ENCODE measurements around the gene WNT9B.

WNT9B gene

DNA sequence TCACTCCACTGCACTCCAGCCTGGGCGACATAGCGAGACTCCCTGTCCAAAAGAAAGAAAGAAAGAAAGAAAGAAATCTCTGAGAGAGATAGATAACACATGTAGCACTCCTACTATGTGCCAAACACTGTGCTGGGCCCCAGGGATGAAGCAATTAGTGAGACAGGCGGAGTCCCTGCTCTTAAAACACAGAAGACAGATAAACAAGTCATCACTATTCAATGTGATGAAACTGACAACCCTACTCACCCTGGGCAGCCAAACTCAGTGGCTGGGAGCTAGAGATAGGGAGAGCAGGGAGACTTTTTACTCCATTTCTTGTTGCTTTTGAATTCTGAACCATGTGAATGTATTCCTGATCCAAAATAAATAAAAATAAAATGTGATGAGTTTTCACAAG lies 36.3 kb downstream of the WNT9B start:
- TF ChIP-seq, protein P1, sequence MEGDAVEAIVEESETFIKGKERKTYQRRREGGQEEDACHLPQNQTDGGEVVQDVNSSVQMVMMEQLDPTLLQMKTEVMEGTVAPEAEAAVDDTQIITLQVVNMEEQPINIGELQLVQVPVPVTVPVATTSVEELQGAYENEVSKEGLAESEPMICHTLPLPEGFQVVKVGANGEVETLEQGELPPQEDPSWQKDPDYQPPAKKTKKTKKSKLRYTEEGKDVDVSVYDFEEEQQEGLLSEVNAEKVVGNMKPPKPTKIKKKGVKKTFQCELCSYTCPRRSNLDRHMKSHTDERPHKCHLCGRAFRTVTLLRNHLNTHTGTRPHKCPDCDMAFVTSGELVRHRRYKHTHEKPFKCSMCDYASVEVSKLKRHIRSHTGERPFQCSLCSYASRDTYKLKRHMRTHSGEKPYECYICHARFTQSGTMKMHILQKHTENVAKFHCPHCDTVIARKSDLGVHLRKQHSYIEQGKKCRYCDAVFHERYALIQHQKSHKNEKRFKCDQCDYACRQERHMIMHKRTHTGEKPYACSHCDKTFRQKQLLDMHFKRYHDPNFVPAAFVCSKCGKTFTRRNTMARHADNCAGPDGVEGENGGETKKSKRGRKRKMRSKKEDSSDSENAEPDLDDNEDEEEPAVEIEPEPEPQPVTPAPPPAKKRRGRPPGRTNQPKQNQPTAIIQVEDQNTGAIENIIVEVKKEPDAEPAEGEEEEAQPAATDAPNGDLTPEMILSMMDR (IDR thresholded peaks at IDR 0.05): no peak
- Histone ChIP-seq H3K27ac (no peak overlapping the region), H3K4me3 (no peak overlapping the region)
- no peak for DNase-seq (ENCODE audit: low spot score)

DNA sequence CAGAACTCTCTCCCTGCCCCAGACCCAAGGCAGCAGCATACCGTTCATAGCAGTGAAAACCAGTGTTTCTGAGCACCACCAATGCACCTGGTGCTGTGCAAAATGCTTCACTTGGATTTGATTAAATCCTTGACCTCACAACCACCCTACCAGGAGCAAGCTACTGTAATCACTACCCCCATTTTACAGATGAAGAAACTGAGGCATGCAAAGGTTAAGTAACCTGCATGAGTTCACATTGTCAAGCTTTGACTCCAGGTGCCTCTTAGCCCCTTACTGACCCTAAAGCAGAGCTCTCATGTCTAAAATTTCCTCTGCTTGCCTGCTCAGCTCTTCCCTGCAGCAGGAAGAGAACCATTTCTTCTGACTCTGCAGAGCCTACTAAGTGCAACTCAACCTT lies 37.3 kb downstream of the WNT9B start:
- H3K27ac ChIP-seq: no peak overlapping the region
- no peak overlapping the region for H3K4me3 ChIP-seq
- TF ChIP-seq, protein P1 (IDR thresholded peaks at IDR 0.05): no peak
- no peak for DNase-seq (ENCODE audit: low spot score)

DNA sequence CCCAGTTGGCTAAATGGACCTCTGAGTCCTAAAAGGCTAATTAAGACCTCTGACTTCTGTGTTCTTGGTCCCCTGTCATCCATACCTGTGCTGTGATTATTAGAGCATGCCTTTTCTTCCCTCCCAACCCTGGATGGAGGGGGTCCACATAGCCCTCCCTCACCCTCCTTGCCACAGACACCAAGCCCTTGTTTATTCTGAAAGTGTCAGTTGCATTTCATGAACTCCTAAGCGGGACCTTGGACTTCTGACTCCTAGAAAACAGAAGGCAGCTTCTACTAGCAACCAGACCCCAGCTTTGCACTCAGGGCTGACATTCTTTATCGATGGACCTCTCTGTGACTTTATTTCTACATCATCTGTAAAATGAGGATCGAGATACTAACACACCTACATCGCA lies 38.1 kb downstream of the WNT9B start:
- no peak overlapping the region for H3K27ac ChIP-seq
- DNase-seq (ENCODE audit: low spot score): no peak
- TF ChIP-seq, protein P1 (IDR thresholded peaks at IDR 0.05): no peak
- no peak overlapping the region for H3K4me3 ChIP-seq

DNA sequence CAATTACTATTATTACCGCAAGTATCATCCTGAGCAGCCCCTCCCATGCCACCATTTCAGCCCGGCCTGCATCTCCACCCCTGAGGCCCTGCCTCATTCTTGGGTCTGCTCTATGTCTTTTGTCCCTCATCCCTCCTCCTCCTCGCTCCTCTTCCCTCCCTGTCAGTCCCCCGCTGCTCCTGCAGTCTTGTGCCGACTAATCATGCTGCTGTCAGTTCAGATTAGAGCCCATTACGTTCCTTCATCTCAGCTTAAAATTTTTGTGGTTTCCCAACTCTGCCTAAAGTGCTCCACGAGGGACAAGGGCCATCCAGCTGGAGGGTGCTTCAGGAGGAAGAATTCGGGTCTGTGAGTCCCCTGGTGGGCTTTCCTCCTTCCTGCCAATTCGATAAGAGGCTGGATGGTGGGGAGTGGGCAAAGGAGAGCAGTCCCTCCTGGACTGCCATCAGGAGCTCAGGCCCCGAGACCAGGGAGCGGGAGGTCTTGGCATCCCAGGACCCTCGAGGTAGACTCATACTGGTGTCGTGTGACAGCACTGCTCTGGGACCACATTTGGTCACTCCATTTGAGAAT lies 38.7 kb downstream of the WNT9B start:
- TF ChIP-seq, protein P1 (IDR thresholded peaks at IDR 0.05): no peak
- Histone ChIP-seq H3K27ac (no peak overlapping the region), H3K4me3 (no peak overlapping the region)
- no peak for DNase-seq (ENCODE audit: low spot score)

DNA sequence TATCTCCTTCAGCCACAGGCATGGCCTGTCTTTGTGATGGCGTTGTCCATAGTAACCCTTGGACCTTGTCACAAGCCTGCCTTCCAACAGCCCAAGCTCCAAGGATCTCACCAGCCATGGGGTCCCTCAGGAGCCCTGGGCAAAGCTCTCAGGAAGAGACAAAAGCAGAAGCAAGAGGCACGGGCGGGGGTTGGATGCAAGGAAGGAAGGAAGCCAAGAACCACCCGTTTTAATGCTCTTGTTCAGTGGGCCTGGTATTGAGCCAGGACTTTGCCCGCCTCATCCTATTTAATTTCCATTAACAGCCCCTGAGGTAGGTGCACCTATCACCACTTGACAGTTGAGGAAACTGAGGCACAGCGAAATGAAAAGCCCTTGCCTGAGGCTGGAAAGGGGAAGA lies 39.3 kb downstream of the WNT9B start:
- DNase-seq (ENCODE audit: low spot score): no peak

DNA sequence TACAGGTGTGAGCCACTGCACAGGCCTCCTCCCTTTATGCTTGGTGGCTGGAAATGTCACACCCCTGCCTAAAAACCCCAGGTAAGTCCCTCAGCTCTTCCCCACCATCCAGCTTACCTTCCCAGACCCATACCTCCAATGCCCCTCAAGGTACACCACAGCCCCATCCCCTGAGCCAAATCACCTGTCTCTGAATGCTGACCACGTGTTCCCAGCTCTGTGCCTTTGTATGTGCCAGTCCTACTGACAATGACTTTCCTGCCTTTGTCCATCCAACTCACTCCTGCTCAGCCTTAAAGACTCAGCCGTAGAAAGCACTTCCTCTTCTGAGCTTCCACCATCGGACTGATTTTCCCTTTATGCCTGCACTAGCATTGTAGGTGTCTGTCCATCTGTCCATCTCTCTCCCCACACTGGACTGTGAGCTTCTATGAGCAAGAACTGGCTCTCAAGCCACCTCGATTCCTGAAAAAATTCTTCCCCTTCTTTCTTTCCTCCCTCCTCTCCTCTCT lies 40.9 kb downstream of the WNT9B start:
- no peak for DNase-seq (ENCODE audit: low spot score)
- H3K4me3 ChIP-seq: no peak overlapping the region
- TF ChIP-seq, protein P1 (IDR thresholded peaks at IDR 0.05): no peak
- no peak overlapping the region for H3K27ac ChIP-seq

More for the DNA sequence above, 39.3 kb downstream of the WNT9B start:
- Histone ChIP-seq H3K4me3 (no peak overlapping the region), H3K27ac (no peak overlapping the region)
- TF ChIP-seq, protein P1 (IDR thresholded peaks at IDR 0.05): no peak

DNA sequence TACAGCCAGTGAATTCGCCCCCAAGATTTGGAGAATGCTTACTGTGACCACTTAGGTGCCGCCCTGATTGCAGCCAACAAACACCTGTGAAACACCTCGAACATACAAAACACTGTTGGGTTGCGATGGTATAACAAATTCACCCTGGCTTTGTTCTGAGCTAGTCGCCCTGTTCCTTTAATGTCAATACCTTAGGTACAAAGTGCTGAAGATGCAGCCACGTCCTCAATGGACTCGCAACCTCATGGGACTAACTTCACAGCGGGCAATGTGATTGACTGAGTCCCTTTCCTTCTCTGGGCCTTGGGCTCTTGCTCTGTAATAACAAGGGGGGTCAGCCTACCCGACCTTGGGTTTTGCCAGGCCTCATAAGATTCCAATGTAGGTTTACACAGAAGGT lies 42.6 kb downstream of the WNT9B start:
- H3K27ac ChIP-seq: no peak overlapping the region
- no peak for DNase-seq (ENCODE audit: low spot score)
- no peak overlapping the region for H3K4me3 ChIP-seq
- TF ChIP-seq, protein P1 (IDR thresholded peaks at IDR 0.05): no peak
